ENCODE measurements around the gene ADD2.

The ADD2 gene

GRCh38 chr2:70705160-70705850 lies 62.7 kb downstream of the ADD2 start:
- Histone ChIP-seq H3K4me3 (ENCODE audit: severe bottlenecking) (no peak overlapping the region), H3K36me3 (ENCODE audit: low read depth) (no peaks in the 10 kb centered on the region), H3K9me3 (ENCODE audit: severe bottlenecking) (no peaks in the 10 kb centered on the region), H3K4me1 (ENCODE audit: insufficient read depth, poor library complexity, severe bottlenecking) (no peaks in the 10 kb centered on the region), H3K27me3 (ENCODE audit: insufficient read depth, poor library complexity, severe bottlenecking) (peaks cover 6% of the 10 kb centered on the region), H3K27ac (ENCODE audit: poor library complexity, severe bottlenecking) (no peak overlapping the region)
- DNase-seq (ENCODE audit: low spot score), result no peak
- TF ChIP-seq CTCF (IDR thresholded peaks at IDR 0.05; ENCODE audit: poor library complexity, severe bottlenecking), result no peak
- ATAC-seq (ENCODE audit: low read depth), result no peak

DNA sequence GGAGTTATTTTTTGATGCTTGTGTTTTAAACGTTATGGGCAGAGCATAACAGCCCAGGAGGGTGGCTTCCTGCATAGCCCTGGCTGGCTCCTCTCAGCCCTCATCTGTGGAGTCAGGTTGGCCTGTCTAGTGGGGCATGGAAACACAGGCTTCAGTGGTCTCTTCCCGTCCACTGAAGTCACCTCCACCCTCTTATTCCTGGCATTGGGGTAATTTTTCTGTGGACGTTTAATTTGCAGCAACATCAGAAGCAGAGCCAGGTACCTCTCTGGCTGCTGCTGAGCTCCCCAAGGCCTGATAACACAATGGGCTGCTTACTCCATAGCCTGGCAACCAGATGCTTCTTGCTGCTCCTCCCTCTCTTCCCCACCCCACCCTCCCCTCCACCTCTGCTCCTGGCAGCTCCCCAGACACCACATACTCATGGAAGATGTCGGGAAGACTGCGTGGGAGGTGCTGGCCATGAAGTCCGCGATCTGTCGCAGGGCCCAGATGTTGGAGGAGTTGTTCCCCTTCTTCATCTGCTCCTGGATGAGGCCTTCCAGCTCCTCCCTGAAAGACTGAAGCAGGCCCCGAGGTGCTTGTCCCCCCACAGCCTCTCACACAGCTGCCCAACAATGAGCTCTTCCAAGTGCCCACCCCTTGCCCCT lies 64.0 kb downstream of the ADD2 start:
- H3K27me3 ChIP-seq (ENCODE audit: insufficient read depth, poor library complexity, severe bottlenecking), result peaks cover 18% of the 10 kb centered on the region
- H3K27ac ChIP-seq (ENCODE audit: poor library complexity, severe bottlenecking), result no peak overlapping the region
- H3K9me3 ChIP-seq (ENCODE audit: severe bottlenecking), result no peaks in the 10 kb centered on the region
- ATAC-seq (ENCODE audit: low read depth) (no peak), DNase-seq (ENCODE audit: low spot score) (no peak)
- H3K4me1 ChIP-seq (ENCODE audit: insufficient read depth, poor library complexity, severe bottlenecking), result no peaks in the 10 kb centered on the region
- H3K36me3 ChIP-seq (ENCODE audit: low read depth), result no peaks in the 10 kb centered on the region
- no peak overlapping the region for H3K4me3 ChIP-seq (ENCODE audit: severe bottlenecking)
- no peak for TF ChIP-seq CTCF (IDR thresholded peaks at IDR 0.05; ENCODE audit: poor library complexity, severe bottlenecking)

- TF ChIP-seq CTCF (IDR thresholded peaks at IDR 0.05; ENCODE audit: poor library complexity, severe bottlenecking), result no peak
- DNase-seq (ENCODE audit: low spot score), result no peak
- no peaks in the 10 kb centered on the region for H3K9me3 ChIP-seq (ENCODE audit: severe bottlenecking)
- H3K4me3 ChIP-seq (ENCODE audit: severe bottlenecking), result no peak overlapping the region
- no peak for ATAC-seq (ENCODE audit: low read depth)
- no peaks in the 10 kb centered on the region for H3K4me1 ChIP-seq (ENCODE audit: insufficient read depth, poor library complexity, severe bottlenecking)
- H3K36me3 ChIP-seq (ENCODE audit: low read depth), result no peaks in the 10 kb centered on the region
- H3K27me3 ChIP-seq (ENCODE audit: insufficient read depth, poor library complexity, severe bottlenecking), result peaks cover 22% of the 10 kb centered on the region
- H3K27ac ChIP-seq (ENCODE audit: poor library complexity, severe bottlenecking), result no peak overlapping the region
Measured at GRCh38 chr2:70702711-70703395, 65.1 kb downstream of the ADD2 start.

DNA sequence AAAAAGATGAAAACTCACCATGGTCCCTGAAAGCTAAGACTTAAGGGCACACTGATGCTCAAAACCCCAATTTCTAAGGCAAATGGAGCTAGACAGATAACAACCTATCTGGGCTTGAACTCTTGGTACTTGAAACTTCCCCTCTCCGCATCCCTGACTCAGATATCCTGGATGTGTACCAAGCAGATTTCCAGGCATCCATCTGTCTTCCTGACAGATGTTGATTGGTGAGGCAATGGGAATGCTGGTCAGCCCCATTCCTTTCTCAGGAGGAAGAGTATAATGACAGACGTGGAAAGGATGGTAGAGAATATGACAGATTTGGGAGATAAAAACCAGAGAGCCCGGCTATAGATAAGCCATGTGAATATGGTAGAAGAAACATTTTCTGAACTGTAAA lies 69.2 kb downstream of the ADD2 start:
- DNase-seq (ENCODE audit: low spot score), result no peak
- peaks cover 22% of the 10 kb centered on the region for H3K27me3 ChIP-seq (ENCODE audit: insufficient read depth, poor library complexity, severe bottlenecking)
- H3K4me1 ChIP-seq (ENCODE audit: insufficient read depth, poor library complexity, severe bottlenecking), result no peaks in the 10 kb centered on the region
- H3K4me3 ChIP-seq (ENCODE audit: severe bottlenecking), result no peak overlapping the region
- no peaks in the 10 kb centered on the region for H3K36me3 ChIP-seq (ENCODE audit: low read depth)
- no peak for ATAC-seq (ENCODE audit: low read depth)
- H3K27ac ChIP-seq (ENCODE audit: poor library complexity, severe bottlenecking), result no peak overlapping the region
- no peaks in the 10 kb centered on the region for H3K9me3 ChIP-seq (ENCODE audit: severe bottlenecking)
- no peak for TF ChIP-seq CTCF (IDR thresholded peaks at IDR 0.05; ENCODE audit: poor library complexity, severe bottlenecking)
